CD14-positive monocyte (primary cell): ENCODE measurements around the gene TNFRSF13B. TPM values are rescaled to one million over a fixed set of nuclear protein-coding genes. Genes with fewer than 3 reads are reported as not detected.

Experiments used
- DNase-seq, 3 donors: peaks; one replicate each; pipeline ENCODE4 v3.0.0-alpha.2; 2011 to 2022
- H2AFZ ChIP-seq: 2 replicates; pipeline ENCODE4 v1.6.0; 2012; ENCODE audit warnings: mild to moderate bottlenecking, low read depth, low read length, inconsistent platforms; ENCODE audit not compliant: insufficient read depth, poor library complexity, severe bottlenecking
- H3K27ac ChIP-seq, 2 donors: 1 replicate in 1 of 2; 2 replicates in 1 of 2; pipeline ENCODE4 v1.5.1; 2012 to 2013; ENCODE audit warnings: low read length in 2 of 2, control low read depth in 1 of 2, inconsistent platforms in 1 of 2, low read depth in 1 of 2, mild to moderate bottlenecking in 1 of 2
- H3K27me3 ChIP-seq, 2 donors: one replicate each; pipeline versions ENCODE4 v1.6.0 to v1.6.1; 2011 to 2013; ENCODE audit warnings: low read length in 2 of 2; ENCODE audit not compliant: control insufficient read depth in 2 of 2, insufficient read depth in 2 of 2
- H3K36me3 ChIP-seq, 2 donors: replicated peaks in 1 of 2; 1 replicate in 1 of 2; 2 replicates in 1 of 2; pipeline versions ENCODE4 v1.5.1 to v1.6.1; 2012 to 2013; ENCODE audit warnings: low read length in 2 of 2, control low read depth in 1 of 2, inconsistent platforms in 1 of 2, mild to moderate bottlenecking in 1 of 2; ENCODE audit not compliant: insufficient read depth in 2 of 2, control insufficient read depth in 1 of 2
- H3K4me1 ChIP-seq, 2 donors: 1 replicate in 1 of 2; 2 replicates in 1 of 2; pipeline versions ENCODE4 v1.5.1 to v1.6.1; 2012 to 2013; ENCODE audit warnings: low read length in 2 of 2, control low read depth in 1 of 2, inconsistent platforms in 1 of 2, mild to moderate bottlenecking in 1 of 2, moderate library complexity in 1 of 2; ENCODE audit not compliant: insufficient read depth in 2 of 2, control insufficient read depth in 1 of 2
- H3K4me2 ChIP-seq: replicated peaks from 2 replicates; pipeline ENCODE3; 2012; ENCODE audit warnings: low read length, moderate library complexity, mild to moderate bottlenecking; ENCODE audit not compliant: poor library complexity, severe bottlenecking; ENCODE audit errors: extremely low read depth
- H3K4me3 ChIP-seq, 3 experiments: fragments of 200-600 bp in 1 of 3; sonication (generic) in 1 of 3; replicated peaks in 1 of 3; 1 replicate in 2 of 3; 2 replicates in 1 of 3; pipeline ENCODE4 v1.5.1; 2011 to 2013; ENCODE audit warnings: low read length in 3 of 3, mild to moderate bottlenecking in 3 of 3, control low read depth in 2 of 3, low read depth in 2 of 3, inconsistent platforms in 1 of 3, moderate library complexity in 1 of 3
- H3K79me2 ChIP-seq: 2 replicates; pipeline ENCODE4 v1.6.0; 2012; ENCODE audit warnings: mild to moderate bottlenecking, control low read depth, inconsistent platforms, low read length, moderate library complexity; ENCODE audit not compliant: insufficient read depth
- H3K9ac ChIP-seq: 2 replicates; pipeline ENCODE4 v1.6.0; 2017; ENCODE audit warnings: low read length, mild to moderate bottlenecking; ENCODE audit not compliant: insufficient read depth, poor library complexity, severe bottlenecking
- H3K9me3 ChIP-seq, 2 donors: replicated peaks in 1 of 2; 1 replicate in 1 of 2; 2 replicates in 1 of 2; pipeline versions ENCODE4 v1.5.1 to v1.6.1; 2012 to 2013; ENCODE audit warnings: low read length in 2 of 2, control low read depth in 1 of 2; ENCODE audit not compliant: control insufficient read depth in 1 of 2, insufficient read depth in 1 of 2
- H4K20me1 ChIP-seq: 2 replicates; pipeline ENCODE4 v1.6.0; 2012; ENCODE audit warnings: mild to moderate bottlenecking, low read length, control low read depth, moderate library complexity; ENCODE audit not compliant: insufficient read depth
- H3K27ac Mint-ChIP-seq, 7 donors: one replicate each; pipeline ENCODE4 v1.8.0; 2020; ENCODE audit warnings: mild to moderate bottlenecking in 7 of 7, mixed read lengths in 7 of 7, moderate library complexity in 6 of 7, inconsistent platforms in 2 of 7
- H3K27me3 Mint-ChIP-seq, 3 donors: one replicate each; pipeline ENCODE4 v1.8.0; 2021 to 2022; ENCODE audit warnings: low read depth in 3 of 3, mild to moderate bottlenecking in 3 of 3, mixed read lengths in 3 of 3, moderate library complexity in 3 of 3, inconsistent platforms in 1 of 3
- H3K36me3 Mint-ChIP-seq, 2 donors: one replicate each; pipeline ENCODE4 v1.8.0; 2020; ENCODE audit warnings: mixed read lengths in 2 of 2, inconsistent platforms in 1 of 2, mild to moderate bottlenecking in 1 of 2
- H3K4me1 Mint-ChIP-seq: one replicate; pipeline ENCODE4 v1.8.0; 2020; ENCODE audit warnings: mild to moderate bottlenecking, mixed read lengths
- H3K4me3 Mint-ChIP-seq, 2 donors: one replicate each; pipeline ENCODE4 v1.8.0; 2020; ENCODE audit warnings: mild to moderate bottlenecking in 2 of 2, mixed read lengths in 2 of 2, moderate library complexity in 1 of 2
- H3K9me3 Mint-ChIP-seq, 7 donors: one replicate each; pipeline ENCODE4 v1.8.0; 2020 to 2022; ENCODE audit warnings: mixed read lengths in 7 of 7, mild to moderate bottlenecking in 6 of 7, moderate library complexity in 6 of 7, inconsistent platforms in 2 of 7
- WGBS: methylation state at CpG from one replicate; pipeline ENCODE4 v1.1.5; 2013; ENCODE audit warnings: missing lambda C conversion rate; ENCODE audit not compliant: insufficient coverage; 5-methylcytosine and 5-hydroxymethylcytosine counted together
- intact Hi-C, 2 donors: fragments of 100-400 bp; cut with micrococcal nuclease; formaldehyde crosslinking; loops; one replicate each; pipeline versions ENCODE4 v1.15.0 to v1.15.1; 2023
- polyA plus RNA-seq, 3 donors: library from polyadenylated mRNA; depleted of rRNA in 1 of 3; unstranded in 2 of 3; stranded (reverse) in 1 of 3; fragments of 300-500 nt in 2 of 3; fragments of >200 nt in 1 of 3; fragmentation: Illumina TruSeq in 2 of 3; gene quantifications; 1 replicate in 2 of 3; 2 replicates in 1 of 3; pipeline ENCODE4 v1.2.3, GENCODE V29; 2012 to 2021
- TF ChIP-seq, protein P1 (sequence below): fragments of 200-600 bp; IDR thresholded peaks from one replicate; pipeline ENCODE4 v1.8.0; 2022; ENCODE audit warnings: antibody characterized with exemption, mild to moderate bottlenecking

The TNFRSF13B gene
- polyA plus RNA-seq, 3 donors: 0.21 to 0.47 TPM; not detected in 1

- H3K4me1 Mint-ChIP-seq: no peaks in the 10 kb centered on the region
- peaks cover 2 to 14% (median 14%) of the 10 kb centered on the region in 3 donors for H3K27me3 Mint-ChIP-seq
- TF ChIP-seq, protein P1, sequence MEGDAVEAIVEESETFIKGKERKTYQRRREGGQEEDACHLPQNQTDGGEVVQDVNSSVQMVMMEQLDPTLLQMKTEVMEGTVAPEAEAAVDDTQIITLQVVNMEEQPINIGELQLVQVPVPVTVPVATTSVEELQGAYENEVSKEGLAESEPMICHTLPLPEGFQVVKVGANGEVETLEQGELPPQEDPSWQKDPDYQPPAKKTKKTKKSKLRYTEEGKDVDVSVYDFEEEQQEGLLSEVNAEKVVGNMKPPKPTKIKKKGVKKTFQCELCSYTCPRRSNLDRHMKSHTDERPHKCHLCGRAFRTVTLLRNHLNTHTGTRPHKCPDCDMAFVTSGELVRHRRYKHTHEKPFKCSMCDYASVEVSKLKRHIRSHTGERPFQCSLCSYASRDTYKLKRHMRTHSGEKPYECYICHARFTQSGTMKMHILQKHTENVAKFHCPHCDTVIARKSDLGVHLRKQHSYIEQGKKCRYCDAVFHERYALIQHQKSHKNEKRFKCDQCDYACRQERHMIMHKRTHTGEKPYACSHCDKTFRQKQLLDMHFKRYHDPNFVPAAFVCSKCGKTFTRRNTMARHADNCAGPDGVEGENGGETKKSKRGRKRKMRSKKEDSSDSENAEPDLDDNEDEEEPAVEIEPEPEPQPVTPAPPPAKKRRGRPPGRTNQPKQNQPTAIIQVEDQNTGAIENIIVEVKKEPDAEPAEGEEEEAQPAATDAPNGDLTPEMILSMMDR: no peak
- H3K27me3 ChIP-seq: no peaks in the 10 kb centered on the region
- no peak for DNase-seq
- 25% methylated on average over 1 of the region's 1 CpG for WGBS
- H3K4me3 ChIP-seq: no peak overlapping the region
- H3K4me1 ChIP-seq: no peaks in the 10 kb centered on the region
- no peak overlapping the region for H3K27ac ChIP-seq
- no peaks in the 10 kb centered on the region for H3K9me3 ChIP-seq
- H2AFZ ChIP-seq: no peak overlapping the region
- H3K4me3 Mint-ChIP-seq: no peak overlapping the region
- H3K79me2 ChIP-seq: no peaks in the 10 kb centered on the region
- H3K36me3 ChIP-seq: no peaks in the 10 kb centered on the region
- H3K9ac ChIP-seq: no peak overlapping the region
- no peak overlapping the region for H3K4me2 ChIP-seq
- H3K9me3 Mint-ChIP-seq: no peaks in the 10 kb centered on the region
- no peaks in the 10 kb centered on the region for H4K20me1 ChIP-seq
- H3K27ac Mint-ChIP-seq: peak overlapping the region in 2 of 7 donors; percentile 12 to 74
- no peaks in the 10 kb centered on the region for H3K36me3 Mint-ChIP-seq
- intact Hi-C loops: no loop called here
Measured at GRCh38 chr17:16939208-16939576, 32.7 kb downstream of the TNFRSF13B start.

DNA sequence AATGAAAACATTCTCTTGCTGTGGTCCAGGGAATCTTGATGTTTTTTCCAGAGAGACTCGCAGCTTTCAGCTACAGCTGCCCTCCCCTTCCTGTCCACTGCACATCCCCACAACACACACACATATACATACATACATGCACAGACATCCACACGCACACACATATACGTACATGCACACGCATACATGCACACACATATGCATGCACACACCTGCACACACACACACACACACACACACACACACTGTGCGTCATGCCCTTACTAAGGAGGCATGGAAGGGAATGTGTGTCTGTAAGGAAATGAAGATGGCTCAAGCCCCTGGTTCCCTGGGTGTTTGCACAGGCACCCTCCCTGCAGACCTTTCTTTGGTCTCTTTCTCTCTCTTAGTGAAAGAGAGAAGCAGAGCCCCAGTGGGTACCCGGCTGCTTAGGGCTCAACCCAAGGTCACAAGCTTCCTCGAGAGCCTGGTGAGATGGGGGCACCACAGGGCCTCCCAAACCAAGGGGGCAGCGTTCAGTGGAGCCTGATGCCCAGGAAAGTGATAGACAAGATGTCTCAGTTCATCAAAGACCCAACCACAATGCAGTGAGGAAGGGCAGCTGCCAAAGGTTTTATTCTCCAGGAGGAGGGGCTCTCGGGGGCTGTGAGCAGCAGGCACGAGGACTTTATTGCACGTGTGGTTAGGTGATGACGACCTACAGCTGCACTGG lies 33.3 kb downstream of the TNFRSF13B start:
- Histone ChIP-seq H3K79me2 (no peaks in the 10 kb centered on the region), H3K36me3 (no peaks in the 10 kb centered on the region), H3K4me1 (no peaks in the 10 kb centered on the region), H3K27ac (no peak overlapping the region), H3K9ac (no peak overlapping the region), H3K4me2 (no peak overlapping the region), H3K4me3 (no peak overlapping the region), H3K27me3 (no peaks in the 10 kb centered on the region), H4K20me1 (no peaks in the 10 kb centered on the region), H3K9me3 (no peaks in the 10 kb centered on the region), H2AFZ (no peak overlapping the region)
- Mint-ChIP-seq H3K27ac (no peak overlapping the region), H3K4me3 (no peak overlapping the region), H3K27me3 (peaks cover 2 to 14% (median 13%) of the 10 kb centered on the region in 3 donors), H3K36me3 (no peaks in the 10 kb centered on the region), H3K9me3 (no peaks in the 10 kb centered on the region), H3K4me1 (no peaks in the 10 kb centered on the region)
- intact Hi-C loops: no loop called here
- DNase-seq: no peak
- WGBS: 50% methylated on average over 7 of the region's 12 CpGs
- TF ChIP-seq, protein P1: no peak
